ENCODE data around the gene APOBEC3C.
"Not testable (repeated sequence)": the region's sequence is repeated elsewhere in the genome, so short reads cannot be mapped to it uniquely, and the experiment has no call there.

APOBEC3C gene

GRCh38 chr22:38981005-38981991, 32.8 kb upstream of the APOBEC3C start:
- no peak overlapping the region for H3K4me3 ChIP-seq (ENCODE audit: low read depth, low read length, poor library complexity, severe bottlenecking)
- H3K4me1 ChIP-seq (ENCODE audit: insufficient read depth, low read length, severe bottlenecking) = no peaks in the 10 kb centered on the region

GRCh38 chr22:38981992-38982927, 31.8 kb upstream of the APOBEC3C start, which contains the start of gene APOBEC3B:
APOBEC3B (plus strand) TSS chr22:38982347; CDS start chr22:38982454, 107 bp downstream.
- no peak for TF ChIP-seq EZH2 (IDR thresholded peaks at IDR 0.05; ENCODE audit: borderline replicate concordance, low read length)
- TF ChIP-seq CTCF (IDR thresholded peaks at IDR 0.05; ENCODE audit: low read length) = no peak
- Histone ChIP-seq H3K4me1 (ENCODE audit: insufficient read depth, low read length, severe bottlenecking) (no peaks in the 10 kb centered on the region), H3K79me2 (ENCODE audit: insufficient read depth, low read length) (no peaks in the 10 kb centered on the region), H3K9me2 (ENCODE audit: low read depth, low read length) (no peaks in the 10 kb centered on the region), H2AFZ (ENCODE audit: low read length) (no peak within 1 kb of the TSS), H3K9ac (ENCODE audit: low read length) (no peak within 1 kb of the TSS), H3K4me3 (ENCODE audit: low read depth, low read length, poor library complexity, severe bottlenecking) (no peak within 1 kb of the TSS), H4K20me1 (ENCODE audit: insufficient read depth, low read length) (no peaks in the 10 kb centered on the region), H3K9me3 (ENCODE audit: low read length) (no peaks in the 10 kb centered on the region), H3F3A (ENCODE audit: insufficient read depth, low read length) (no peaks in the 10 kb centered on the region), H3K27me3 (ENCODE audit: insufficient read depth, low read length) (peaks cover 7% of the 10 kb centered on the region; the same call in 1 of the 2 replicates), H3K27ac (ENCODE audit: low read depth, low read length, poor library complexity, severe bottlenecking) (no peak within 1 kb of the TSS), H3K36me3 (ENCODE audit: insufficient read depth, low read length) (no peaks in the 10 kb centered on the region), H3K4me2 (ENCODE audit: low read length) (no peak within 1 kb of the TSS)

More at GRCh38 chr22:38981005-38981991, 32.8 kb upstream of the APOBEC3C start:
- Histone ChIP-seq H2AFZ (ENCODE audit: low read length) (no peak overlapping the region), H3K9me3 (ENCODE audit: low read length) (no peaks in the 10 kb centered on the region), H3K9ac (ENCODE audit: low read length) (no peak overlapping the region), H3F3A (ENCODE audit: insufficient read depth, low read length) (no peaks in the 10 kb centered on the region), H3K79me2 (ENCODE audit: insufficient read depth, low read length) (no peaks in the 10 kb centered on the region), H3K36me3 (ENCODE audit: insufficient read depth, low read length) (no peaks in the 10 kb centered on the region), H4K20me1 (ENCODE audit: insufficient read depth, low read length) (no peaks in the 10 kb centered on the region), H3K4me2 (ENCODE audit: low read length) (no peak overlapping the region), H3K27me3 (ENCODE audit: insufficient read depth, low read length) (peaks cover 7% of the 10 kb centered on the region; the same call in 1 of the 2 replicates), H3K9me2 (ENCODE audit: low read depth, low read length) (no peaks in the 10 kb centered on the region), H3K27ac (ENCODE audit: low read depth, low read length, poor library complexity, severe bottlenecking) (no peak overlapping the region)
- no peak for TF ChIP-seq EZH2 (IDR thresholded peaks at IDR 0.05; ENCODE audit: borderline replicate concordance, low read length)
- TF ChIP-seq CTCF (IDR thresholded peaks at IDR 0.05; ENCODE audit: low read length) = no peak

GRCh38 chr22:38984224-38984623, 29.8 kb upstream of the APOBEC3C start:
- H3K27me3 ChIP-seq (ENCODE audit: insufficient read depth, low read length) = peaks cover 7% of the 10 kb centered on the region; the same call in 1 of the 2 replicates
- no peaks in the 10 kb centered on the region for H3F3A ChIP-seq (ENCODE audit: insufficient read depth, low read length)
- H2AFZ ChIP-seq (ENCODE audit: low read length) = no peak overlapping the region
- no peak overlapping the region for H3K4me2 ChIP-seq (ENCODE audit: low read length)
- H3K9me2 ChIP-seq (ENCODE audit: low read depth, low read length) = no peaks in the 10 kb centered on the region
- no peak overlapping the region for H3K27ac ChIP-seq (ENCODE audit: low read depth, low read length, poor library complexity, severe bottlenecking)
- H3K9ac ChIP-seq (ENCODE audit: low read length) = no peak overlapping the region
- no peak for TF ChIP-seq CTCF (IDR thresholded peaks at IDR 0.05; ENCODE audit: low read length)
- TF ChIP-seq EZH2 (IDR thresholded peaks at IDR 0.05; ENCODE audit: borderline replicate concordance, low read length) = no peak
- no peaks in the 10 kb centered on the region for H3K36me3 ChIP-seq (ENCODE audit: insufficient read depth, low read length)
- H4K20me1 ChIP-seq (ENCODE audit: insufficient read depth, low read length) = no peaks in the 10 kb centered on the region
- no peak overlapping the region for H3K4me3 ChIP-seq (ENCODE audit: low read depth, low read length, poor library complexity, severe bottlenecking)
- H3K4me1 ChIP-seq (ENCODE audit: insufficient read depth, low read length, severe bottlenecking) = no peaks in the 10 kb centered on the region
- no peaks in the 10 kb centered on the region for H3K79me2 ChIP-seq (ENCODE audit: insufficient read depth, low read length)
- H3K9me3 ChIP-seq (ENCODE audit: low read length) = no peaks in the 10 kb centered on the region

- H3F3A ChIP-seq (ENCODE audit: insufficient read depth, low read length); H3K4me2 ChIP-seq (ENCODE audit: low read length); H3K27ac ChIP-seq (ENCODE audit: low read depth, low read length, poor library complexity, severe bottlenecking); H3K9me3 ChIP-seq (ENCODE audit: low read length); H3K27me3 ChIP-seq (ENCODE audit: insufficient read depth, low read length); H3K36me3 ChIP-seq (ENCODE audit: insufficient read depth, low read length); H2AFZ ChIP-seq (ENCODE audit: low read length); H3K9ac ChIP-seq (ENCODE audit: low read length); H4K20me1 ChIP-seq (ENCODE audit: insufficient read depth, low read length); H3K79me2 ChIP-seq (ENCODE audit: insufficient read depth, low read length); H3K9me2 ChIP-seq (ENCODE audit: low read depth, low read length); H3K4me1 ChIP-seq (ENCODE audit: insufficient read depth, low read length, severe bottlenecking); H3K4me3 ChIP-seq (ENCODE audit: low read depth, low read length, poor library complexity, severe bottlenecking): not testable (repeated sequence)
Measured at GRCh38 chr22:38984784-38985757, 29.0 kb upstream of the APOBEC3C start.

Data from OCI-LY1 (cell line).